ENCODE data around the gene TNFAIP1. TPM values are rescaled to one million over a fixed set of nuclear protein-coding genes. Genes with fewer than 3 reads are reported as not detected.

TNFAIP1 gene
- total and polyA plus RNA-seq, 9 donors, result 13.4 to 37.9 (median 31.5) TPM

GRCh38 chr17:28348979-28349378, 13.4 kb downstream of the TNFAIP1 start:
- Histone ChIP-seq H3K36me3 (no peaks in the 10 kb centered on the region), H3K27me3 (no peaks in the 10 kb centered on the region), H3K4me1 (ENCODE audit: insufficient read depth) (peaks cover 23% of the 10 kb centered on the region), H3K4me3 (no peak overlapping the region), H3K27ac (no peak overlapping the region), H3K9me3 (no peaks in the 10 kb centered on the region)
- 52 to 93% (median 69%) methylated on average over 3 of the region's 3 CpGs for WGBS, 3 donors
- no peak for DNase-seq
- intact Hi-C loops (cut with DNase I), result no loop called here
- TF ChIP-seq CTCF (IDR thresholded peaks at IDR 0.05) (no peak), EP300 (IDR thresholded peaks at IDR 0.05) (no peak), POLR2A (IDR thresholded peaks at IDR 0.05) (no peak)

GRCh38 chr17:28350271-28350670, 14.7 kb downstream of the TNFAIP1 start:
- Histone ChIP-seq H3K4me1 (ENCODE audit: insufficient read depth) (peaks cover 21% of the 10 kb centered on the region), H3K27me3 (no peaks in the 10 kb centered on the region), H3K4me3 (no peak overlapping the region), H3K9me3 (no peaks in the 10 kb centered on the region), H3K36me3 (no peaks in the 10 kb centered on the region), H3K27ac (no peak overlapping the region)
- intact Hi-C loops (cut with DNase I), result no loop called here
- 85 to 92% (median 90%) methylated on average over 7 of the region's 7 CpGs for WGBS, 3 donors
- no peak for TF ChIP-seq POLR2A (IDR thresholded peaks at IDR 0.05)
- TF ChIP-seq EP300 (IDR thresholded peaks at IDR 0.05), result no peak
- TF ChIP-seq CTCF (IDR thresholded peaks at IDR 0.05), result no peak
- no peak for DNase-seq

- peak within 1 kb of the TSS; percentile 55 for H3K4me3 ChIP-seq
- H3K4me1 ChIP-seq (ENCODE audit: insufficient read depth), result peaks cover 3% of the 10 kb centered on the region
- H3K27me3 ChIP-seq, result no peaks in the 10 kb centered on the region
- H3K27ac ChIP-seq, result peak within 1 kb of the TSS; percentile 56 to 57
- TF ChIP-seq EP300 (IDR thresholded peaks at IDR 0.05) (no peak), POLR2A (IDR thresholded peaks at IDR 0.05) (peak; percentile 91), CTCF (IDR thresholded peaks at IDR 0.05) (peak in 1 of 3 donors; percentile 41)
- intact Hi-C loops (cut with DNase I), result no loop called here
- H3K36me3 ChIP-seq, result no peaks in the 10 kb centered on the region
- DNase-seq, result peak; percentile 93 to 96 (median 94)
- 0% methylated on average over 35 to 80 of the region's 80 CpGs for WGBS, 3 donors
- H3K9me3 ChIP-seq, result no peaks in the 10 kb centered on the region
These were observed 21.7 kb downstream of the TNFAIP1 start, which contains the start of gene POLDIP2 for GRCh38 chr17:28357061-28357900. POLDIP2 (minus strand) TSS chr17:28357527; CDS start chr17:28357448, 79 bp downstream.

- no peaks in the 10 kb centered on the region for H3K9me3 ChIP-seq
- peak overlapping the region; percentile 55 for H3K4me3 ChIP-seq
- no peaks in the 10 kb centered on the region for H3K27me3 ChIP-seq
- no peaks in the 10 kb centered on the region for H3K36me3 ChIP-seq
- 2 to 8% (median 5%) methylated on average over 4 of the region's 4 CpGs for WGBS, 3 donors
- TF ChIP-seq CTCF (IDR thresholded peaks at IDR 0.05) (no peak), EP300 (IDR thresholded peaks at IDR 0.05) (no peak), POLR2A (IDR thresholded peaks at IDR 0.05) (no peak)
- no peak overlapping the region for H3K27ac ChIP-seq
- intact Hi-C loops (cut with DNase I), result no loop called here
- no peak for DNase-seq
- H3K4me1 ChIP-seq (ENCODE audit: insufficient read depth), result peaks cover 3% of the 10 kb centered on the region
These were observed 22.3 kb downstream of the TNFAIP1 start for GRCh38 chr17:28357901-28358197.
